Activated CD4-positive, alpha-beta T cell treated with anti-CD3 and anti-CD28 coated beads, Interleukin-2, amount 50 U/mL, for 24 hours (primary cell): ENCODE results near the gene DUOX1.
"Not testable (repeated sequence)": the region's sequence is repeated elsewhere in the genome, so short reads cannot be mapped to it uniquely, and the experiment has no call there.

Experiments
- DNase-seq, 2 donors: peaks; one replicate each; pipeline ENCODE4 v3.0.0-alpha.2; 2020; ENCODE audit warnings: low read depth in 1 of 2, low spot score in 1 of 2

The DUOX1 gene

GRCh38 chr15:45129651-45130129 lies at the start of gene DUOX1, which contains the start of gene DUOXA1:
DUOX1 (plus strand) TSS chr15:45129994; CDS start chr15:45131967, 1,973 bp downstream.
DUOXA1 (minus strand) TSS chr15:45129879; CDS start chr15:45123014, 6,865 bp downstream.
- no peak for DNase-seq

DNA sequence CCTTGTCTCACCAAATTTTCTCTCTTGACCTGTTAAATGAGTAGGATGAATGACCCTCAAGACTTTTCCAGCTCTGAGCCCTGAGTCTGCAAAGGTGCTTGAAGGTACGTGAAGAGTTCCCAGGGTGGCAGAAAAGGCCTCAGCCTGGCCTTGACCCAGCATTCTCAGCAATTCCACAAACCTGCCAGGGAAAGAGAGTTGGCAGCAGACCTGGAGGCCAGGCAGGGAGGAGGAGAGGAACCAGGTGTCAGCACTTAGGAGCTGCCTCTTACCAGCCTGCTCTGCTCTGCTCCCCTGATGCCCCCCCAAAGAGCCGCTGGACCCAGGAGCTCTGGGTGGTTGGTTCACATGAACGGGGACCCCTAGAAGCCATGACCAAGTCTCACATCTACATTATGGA lies 49.2 kb upstream of the DUOX1 start:
- DNase-seq: not testable (repeated sequence)

- DNase-seq: not testable (repeated sequence)
These were observed 47.4 kb upstream of the DUOX1 start for GRCh38 chr15:45082412-45082811.

- no peak for DNase-seq
These were observed 46.6 kb upstream of the DUOX1 start for GRCh38 chr15:45083223-45083622.

DNA sequence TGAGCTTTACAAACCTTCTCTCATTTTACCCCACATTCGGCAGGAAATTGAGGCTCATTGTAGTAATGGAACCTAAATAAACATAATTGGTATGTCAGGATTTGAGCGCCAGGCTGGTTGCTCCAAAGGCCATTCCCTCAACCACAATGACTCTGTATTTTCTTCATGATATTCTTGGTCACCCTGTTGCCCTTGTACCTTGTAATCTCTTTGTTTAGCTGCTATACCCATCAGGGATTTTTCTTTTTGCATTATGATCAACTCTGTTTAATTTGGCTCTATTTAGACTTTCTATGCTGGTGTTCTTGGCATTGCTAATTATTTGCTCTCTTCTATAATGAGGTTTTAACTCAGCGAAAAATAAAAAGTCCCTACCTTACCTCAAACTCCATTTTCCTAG lies 45.6 kb upstream of the DUOX1 start:
- DNase-seq: no peak

DNA sequence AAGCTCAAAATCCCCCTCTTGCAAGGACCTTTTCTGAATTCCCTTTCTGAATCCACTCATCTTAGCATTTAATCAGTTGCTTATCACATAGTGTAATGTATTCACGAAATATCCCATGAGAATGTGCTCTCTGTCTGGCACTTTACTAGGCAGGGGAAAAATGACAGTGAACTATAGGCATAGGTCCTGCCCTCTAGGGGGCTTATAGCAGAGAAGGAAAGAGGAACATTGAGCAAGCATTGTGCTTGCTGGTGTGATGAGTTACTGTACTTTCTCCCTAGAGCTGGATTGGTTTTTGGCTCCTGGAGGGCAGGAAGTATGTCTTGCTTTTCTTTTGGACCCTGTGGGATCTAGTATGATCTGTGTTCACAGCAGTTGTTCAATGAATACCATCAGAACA lies 42.3 kb upstream of the DUOX1 start:
- no peak for DNase-seq

- DNase-seq: no peak
These were observed 40.7 kb upstream of the DUOX1 start for GRCh38 chr15:45088801-45089711.

DNA sequence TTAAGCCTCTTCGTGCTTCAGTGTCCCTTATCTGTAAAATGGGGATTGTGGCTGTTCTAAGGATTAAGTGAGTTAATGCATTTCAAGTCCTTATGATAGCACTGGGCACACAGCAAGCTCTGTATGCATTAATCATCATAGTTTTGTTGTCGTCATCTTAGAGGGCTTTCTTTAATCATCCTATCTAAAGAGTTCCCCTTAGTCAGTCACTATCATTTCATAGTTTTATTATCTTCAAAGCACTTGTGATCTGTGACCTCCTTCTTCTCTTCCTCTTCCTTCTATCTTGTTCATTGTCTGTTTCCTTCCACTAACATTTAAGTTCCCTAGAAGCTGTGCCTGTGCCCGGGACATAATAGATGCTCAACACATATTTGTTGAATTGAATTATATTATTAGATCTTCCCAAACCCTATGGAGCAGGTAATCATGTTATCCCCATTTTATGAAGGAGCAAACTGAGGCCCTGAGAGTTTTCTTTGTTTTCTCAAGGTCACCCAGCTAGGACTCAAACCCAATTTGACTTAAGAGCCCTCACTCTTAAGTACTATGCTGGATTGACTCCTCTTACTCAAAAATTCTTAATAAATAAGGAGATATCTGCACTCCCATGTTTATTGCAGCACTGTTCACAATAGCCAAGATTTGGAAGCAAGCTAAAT lies 40.0 kb upstream of the DUOX1 start:
- DNase-seq: no peak

DNA sequence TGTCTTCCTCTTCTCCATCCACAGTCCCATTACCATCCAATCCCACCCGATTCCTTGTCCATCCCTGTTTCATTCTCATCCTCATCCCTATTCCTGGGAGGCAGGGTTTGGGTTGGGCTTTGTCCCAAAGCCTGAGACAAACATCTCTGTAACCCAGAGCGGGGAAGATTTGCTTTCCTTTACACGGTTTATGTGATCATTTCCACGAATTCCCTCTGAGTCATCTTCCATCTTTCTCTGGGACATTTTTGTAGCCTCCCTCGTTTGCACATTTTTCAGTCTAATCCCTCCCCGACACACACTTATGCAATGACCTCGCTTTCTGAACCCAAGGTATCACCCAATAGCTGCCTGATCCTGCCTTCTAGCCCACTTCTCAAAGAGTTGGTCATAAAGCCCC lies 38.6 kb upstream of the DUOX1 start:
- no peak for DNase-seq

GRCh38 chr15:45091576-45091975 lies 38.2 kb upstream of the DUOX1 start:
- DNase-seq: no peak

GRCh38 chr15:45093013-45093412 lies 36.8 kb upstream of the DUOX1 start:
- DNase-seq: no peak

- DNase-seq: no peak
These were observed 36.0 kb upstream of the DUOX1 start for GRCh38 chr15:45093622-45094357.

- DNase-seq: no peak
These were observed 35.5 kb upstream of the DUOX1 start for GRCh38 chr15:45094358-45094730.

- no peak for DNase-seq
These were observed 34.1 kb upstream of the DUOX1 start for GRCh38 chr15:45095661-45096060.

GRCh38 chr15:45097466-45097865 lies 32.3 kb upstream of the DUOX1 start:
- no peak for DNase-seq

DNA sequence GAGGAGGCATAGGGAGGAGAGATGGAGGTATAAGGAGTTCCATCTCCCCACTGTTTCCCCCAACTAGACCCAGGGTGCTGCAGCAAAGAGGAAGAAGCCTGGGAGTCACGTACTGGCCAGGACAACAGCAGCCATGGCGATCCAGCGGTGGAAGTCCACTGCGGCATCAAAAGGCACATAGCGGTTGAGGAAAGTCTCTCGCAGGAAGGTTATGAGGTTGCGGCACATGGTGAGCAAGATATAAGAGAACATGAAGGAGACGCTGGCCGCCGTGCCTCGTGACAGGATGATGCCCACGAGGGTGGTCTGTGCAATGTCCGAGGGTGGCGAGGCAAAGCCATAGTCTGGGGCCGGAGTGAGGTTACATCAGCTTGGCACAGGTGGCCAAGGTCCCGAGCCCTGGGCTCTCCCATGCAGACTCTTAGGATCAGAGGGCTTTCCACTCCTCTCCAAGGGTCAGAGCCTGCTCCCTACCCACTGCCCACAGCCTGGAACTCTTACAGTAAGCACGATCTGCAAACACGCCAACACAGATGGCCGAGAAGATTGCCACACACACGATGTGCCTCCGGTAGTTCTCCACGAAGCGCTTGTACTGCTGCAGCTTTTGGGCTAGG lies 30.1 kb upstream of the DUOX1 start:
- no peak for DNase-seq

DNA sequence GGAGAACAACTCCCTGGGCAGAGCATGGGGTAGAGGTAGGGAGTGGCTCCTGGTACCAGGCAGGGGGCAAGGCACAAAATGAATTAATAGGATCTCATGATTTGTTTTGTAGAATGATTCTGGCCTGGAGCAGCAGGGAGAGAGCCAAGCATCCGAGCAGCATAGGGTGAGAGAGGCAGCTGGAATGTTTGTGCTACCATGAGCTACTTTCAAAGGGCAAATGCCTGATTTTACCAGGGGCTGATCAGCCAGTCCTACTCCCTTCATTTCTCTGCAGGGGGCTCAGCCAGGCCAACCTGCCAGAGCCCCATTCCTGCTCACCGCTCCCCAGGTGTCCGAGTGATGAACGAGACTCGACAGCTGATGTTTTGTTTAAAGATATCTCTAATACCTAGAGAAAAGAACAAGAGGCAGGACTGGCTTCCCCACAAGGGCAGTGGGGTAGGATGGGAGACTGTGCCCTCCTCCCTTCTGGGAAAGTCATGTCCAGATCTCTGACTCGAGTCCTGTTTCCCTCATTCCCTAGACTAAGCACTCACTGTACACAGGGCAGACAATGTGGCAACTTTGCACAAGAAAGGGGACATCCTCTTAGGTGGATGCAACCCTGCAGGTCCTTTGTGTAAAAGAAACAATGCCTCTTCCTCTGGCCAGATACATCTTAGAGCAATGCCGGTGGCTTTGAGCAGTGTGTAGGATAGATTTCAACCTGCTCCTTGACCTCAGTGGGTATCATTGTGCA lies 28.7 kb upstream of the DUOX1 start:
- no peak for DNase-seq

GRCh38 chr15:45101749-45102148 lies 28.0 kb upstream of the DUOX1 start:
- DNase-seq: no peak

DNA sequence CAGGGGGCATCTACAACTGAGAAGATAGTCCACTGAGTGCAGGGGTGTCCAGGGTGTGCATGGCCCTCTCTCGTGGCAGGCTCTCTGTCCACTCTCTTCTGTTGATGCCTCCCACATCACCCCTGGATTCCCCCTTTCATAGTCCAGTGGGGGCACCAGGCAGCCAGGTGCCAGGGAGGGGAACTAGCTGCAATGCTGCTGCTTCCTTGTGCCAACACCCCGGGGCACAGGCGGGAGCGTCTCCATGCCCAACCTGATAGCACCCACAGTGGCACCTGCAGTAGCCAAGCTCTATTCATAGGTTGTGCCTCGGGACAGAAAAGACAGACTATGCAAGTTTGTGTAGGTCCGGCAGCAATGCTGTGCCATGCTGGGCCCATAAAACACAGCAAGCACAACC lies 27.6 kb upstream of the DUOX1 start:
- DNase-seq: no peak

DNA sequence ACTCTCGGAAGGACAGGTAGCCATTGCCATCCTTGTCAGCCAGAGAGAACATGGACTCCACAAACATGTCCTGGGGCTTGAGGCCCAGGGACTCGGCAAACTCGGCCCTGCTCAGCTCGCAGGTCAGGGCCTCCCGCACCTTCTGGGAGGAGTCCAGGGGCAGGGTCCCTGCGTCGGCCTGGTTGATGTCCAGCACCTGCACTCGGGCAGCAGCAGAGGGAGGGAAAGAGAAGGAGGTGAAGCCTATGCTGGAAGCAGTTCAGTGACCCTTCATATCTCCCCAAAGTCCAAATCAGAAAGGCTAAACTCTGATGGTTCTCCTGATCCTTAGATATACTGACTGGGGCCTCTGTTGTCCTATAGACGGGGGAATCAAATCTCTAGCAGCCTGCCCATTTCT lies 25.6 kb upstream of the DUOX1 start:
- DNase-seq: not testable (repeated sequence)
